SH-SY5Y (cell line): ENCODE data around the gene ADAMTS7.

ENCODE experiments used
- GATA2 ChIP-seq: IDR thresholded peaks from 2 replicates; pipeline ENCODE4 v1.6.1; 2011; ENCODE audit warnings: mild to moderate bottlenecking, low read depth, low read length
- GATA3 ChIP-seq: IDR thresholded peaks from 2 replicates; pipeline ENCODE4 v1.6.1; 2011; ENCODE audit warnings: low read depth, mild to moderate bottlenecking, low read length, moderate library complexity

GRCh38 chr15:78763796-78764241 is 47.4 kb downstream of the ADAMTS7 start:
- no peak for TF ChIP-seq GATA2
- no peak for TF ChIP-seq GATA3
